GM12878 (cell line): ENCODE measurements around the gene LCORL. TPM values are rescaled to one million over a fixed set of nuclear protein-coding genes. Genes with fewer than 3 reads are reported as not detected.

ENCODE experiments used
- ATAC-seq: fragments of 200-7000 bp; cut with Tn5 transposase; 3 replicates; pipeline ENCODE4 v1.9.1; 2020; ENCODE audit warnings: mild to moderate bottlenecking, moderate library complexity
- BruUV-seq: library from RNA; stranded (reverse); fragments of 400-500 nt; replicated peaks from 2 replicates; lab custom pipeline; 2021; lab: Mats Ljungman, UMichigan
- CTCF ChIA-PET: fragments of 300-600 bp; sonication (Branson Sonifier 250); formaldehyde crosslinking; extraction: SDS; loops from one replicate; lab custom pipeline; 2021; ENCODE audit warnings: inconsistent platforms; lab: Yijun Ruan, JAX
- POLR2A ChIA-PET: fragments of 350-600 bp; formaldehyde crosslinking; extraction: SDS; loops from one replicate; lab custom pipeline; 2021; ENCODE audit warnings: inconsistent platforms; lab: Charles Lee
- RAD21 ChIA-PET: fragments of 300-600 bp; sonication (Branson Sonifier 250); formaldehyde crosslinking; loops from one replicate; lab custom pipeline; 2023; ENCODE audit warnings: antibody characterized with exemption; ENCODE audit not compliant: unreplicated experiment; lab: Charles Lee
- SMC1A ChIA-PET: fragments of 300-600 bp; sonication (Branson Sonifier 250); formaldehyde crosslinking; loops from one replicate; lab custom pipeline; 2023; ENCODE audit not compliant: unreplicated experiment, uncharacterized antibody; lab: Charles Lee
- DNase-seq: peaks from one replicate; pipeline ENCODE4 v3.0.0-alpha.2; 2011; ENCODE audit warnings: low read depth, low spot score
- FAIRE-seq: peaks from 3 replicates; lab custom pipeline; 2011; peaks lifted over from hg19 to GRCh38; lab: Jason Lieb, UNC
- H2AFZ ChIP-seq: 2 replicates; pipeline ENCODE4 v1.6.0; 2011; ENCODE audit warnings: low read depth, low read length, control low read depth; ENCODE audit not compliant: control insufficient read depth
- H3K27ac ChIP-seq: 2 replicates; pipeline ENCODE4 v1.5.1; 2011; ENCODE audit warnings: control low read depth; ENCODE audit not compliant: control insufficient read depth, insufficient read depth
- H3K27me3 ChIP-seq, 2 experiments: replicated peaks in 1 of 2; 2 replicates each; pipeline versions ENCODE4 v1.6.0 to v1.6.1; 2011; ENCODE audit warnings: low read length in 1 of 2; ENCODE audit not compliant: control insufficient read depth in 2 of 2, insufficient read depth in 2 of 2
- H3K36me3 ChIP-seq, 2 experiments: 2 replicates each; pipeline ENCODE4 v1.5.1; 2011; ENCODE audit warnings: low read length in 1 of 2; ENCODE audit not compliant: control insufficient read depth in 2 of 2, insufficient read depth in 2 of 2
- H3K4me1 ChIP-seq: 2 replicates; pipeline ENCODE4 v1.6.1; 2011; ENCODE audit warnings: mild to moderate bottlenecking, low read length, moderate library complexity, mixed read lengths; ENCODE audit not compliant: control insufficient read depth, insufficient read depth
- H3K4me2 ChIP-seq: 2 replicates; pipeline ENCODE4 v1.6.0; 2011; ENCODE audit warnings: control low read depth; ENCODE audit not compliant: control insufficient read depth, insufficient read depth
- H3K4me3 ChIP-seq: fragments of 200-600 bp; sonication (generic); 2 replicates; pipeline ENCODE4 v1.5.1; 2016
- H3K79me2 ChIP-seq: 2 replicates; pipeline ENCODE4 v1.6.0; 2011; ENCODE audit warnings: low read length; ENCODE audit not compliant: control insufficient read depth, insufficient read depth
- H3K9ac ChIP-seq: 2 replicates; pipeline ENCODE4 v1.8.0; 2011; ENCODE audit warnings: low read length, control low read depth, mixed read lengths; ENCODE audit not compliant: control insufficient read depth, insufficient read depth
- H3K9me3 ChIP-seq: replicated peaks from 3 replicates; pipeline ENCODE4 v1.5.1; 2011; ENCODE audit warnings: mild to moderate bottlenecking, low read length; ENCODE audit not compliant: control insufficient read depth, insufficient read depth
- H4K20me1 ChIP-seq: 2 replicates; pipeline ENCODE4 v1.6.0; 2011; ENCODE audit not compliant: control insufficient read depth, insufficient read depth
- IRF5 ChIP-seq: fragments of 450-650 bp; IDR thresholded peaks from 2 replicates; pipeline ENCODE4 v1.6.1; 2017; ENCODE audit warnings: borderline replicate concordance
- MAX ChIP-seq: IDR thresholded peaks from 2 replicates; pipeline ENCODE4 v1.6.1; 2012; ENCODE audit warnings: low read depth, low read length, improper control_type of control experiment
- MTA2 ChIP-seq: fragments of 450-650 bp; IDR thresholded peaks from 2 replicates; pipeline ENCODE4 v1.6.1; 2016; ENCODE audit warnings: low read depth, mild to moderate bottlenecking, moderate library complexity
- MYC ChIP-seq: IDR thresholded peaks from 2 replicates; pipeline ENCODE4 v1.6.1; 2011; ENCODE audit warnings: mild to moderate bottlenecking, low read length, moderate library complexity, inconsistent platforms; ENCODE audit not compliant: insufficient read depth, insufficient replicate concordance, insufficient read length, severe bottlenecking
- NR2C1 ChIP-seq: fragments of 450-650 bp; IDR thresholded peaks from 2 replicates; pipeline ENCODE4 v1.6.1; 2017; ENCODE audit warnings: antibody characterized with exemption, mild to moderate bottlenecking, moderate library complexity
- NR2C2 ChIP-seq: IDR thresholded peaks from 2 replicates; pipeline ENCODE4 v1.6.1; 2011; ENCODE audit warnings: borderline replicate concordance, low read depth; ENCODE audit not compliant: control insufficient read depth, insufficient read length
- SREBF2 ChIP-seq: IDR thresholded peaks from 2 replicates; pipeline ENCODE4 v1.6.1; 2012; ENCODE audit warnings: mild to moderate bottlenecking, low read length
- WRNIP1 ChIP-seq: IDR thresholded peaks from 2 replicates; pipeline ENCODE4 v1.6.1; 2011; ENCODE audit warnings: low read depth, low read length, improper control_type of control experiment, borderline replicate concordance
- whole genome bisulfite sequencing: methylation state at CpG from one replicate; pipeline ENCODE4 v1.1.6; 2016; ENCODE audit warnings: low lambda C conversion rate; ENCODE audit not compliant: insufficient replicate concordance, insufficient coverage; ENCODE audit errors: missing lambda C conversion rate; 5-methylcytosine and 5-hydroxymethylcytosine counted together
- in situ Hi-C: fragments of 300-500 bp; cut with MboI; formaldehyde crosslinking; loops from 9 replicates; pipeline ENCODE4 v1.14.3; 2018; ENCODE audit warnings: mixed read lengths
- intact Hi-C: fragments of 100-400 bp; cut with micrococcal nuclease; formaldehyde crosslinking; loops from one replicate; pipeline ENCODE4 v1.14.2; 2022; ENCODE audit not compliant: unreplicated experiment
- polyA plus RNA-seq, 11 experiments: library from polyadenylated mRNA; depleted of rRNA in 4 of 11; unstranded in 6 of 11; stranded (reverse) in 5 of 11; fragments of >200 nt; fragmentation: Nextera tagmentation in 4 of 11; fragmentation: Illumina TruSeq in 1 of 11; extraction: Ambion mirVana in 4 of 11; extraction: Trizol in 1 of 11; gene quantifications; 1 replicate in 1 of 11; 2 replicates in 10 of 11; pipeline versions ENCODE4 v1.2.1 to v1.2.3, GENCODE V29; 2011 to 2016; ENCODE audit warnings: inconsistent platforms in 2 of 11, missing spikeins in 2 of 11, low read depth in 1 of 11
- total RNA-seq, 4 experiments: library from RNA; depleted of rRNA in 3 of 4; stranded (reverse); fragments of >200 nt in 3 of 4; fragmentation: Illumina TruSeq in 1 of 4; extraction: Trizol in 1 of 4; gene quantifications; 2 replicates each; pipeline versions ENCODE4 v1.2.1 to v1.2.3, GENCODE V29; 2013 to 2021

The LCORL gene
- total and polyA plus RNA-seq, 10 of the 15 experiments (the other 5 are each of a cell fraction or from before 2014, with no cell fraction given) = 2.2 to 9.8 (median 5.9) TPM

GRCh38 chr4:18012807-18013462, 8.6 kb downstream of the LCORL start:
- Histone ChIP-seq H2AFZ (no peak overlapping the region), H4K20me1 (no peaks in the 10 kb centered on the region), H3K4me1 (no peaks in the 10 kb centered on the region), H3K27ac (no peak overlapping the region), H3K4me3 (no peak overlapping the region), H3K9me3 (no peaks in the 10 kb centered on the region; the same call in 1 of the 3 replicates), H3K27me3 (no peaks in the 10 kb centered on the region), H3K36me3 (no peaks in the 10 kb centered on the region), H3K79me2 (peaks cover 68% of the 10 kb centered on the region), H3K4me2 (no peak overlapping the region), H3K9ac (no peak overlapping the region)
- WGBS = 81% methylated on average over 3 of the region's 3 CpGs
- ATAC-seq = no peak
- CTCF ChIA-PET = interaction anchor here (0.7 to 1.6 kb wide), 3 partner anchors 20 to 121 kb away, joined by 3 to 4 read pairs (median 3); no protein-coding TSS in a partner anchor
- no peak for DNase-seq
- no peak for TF ChIP-seq IRF5
- no peak for TF ChIP-seq MAX
- TF ChIP-seq NR2C1 = no peak
- TF ChIP-seq NR2C2 = no peak
- no peak for TF ChIP-seq WRNIP1
- no peak for TF ChIP-seq MYC
- no peak for TF ChIP-seq SREBF2
- no peak for TF ChIP-seq MTA2
- intact Hi-C loops = no loop called here
- RAD21 ChIA-PET = no interaction called here
- in situ Hi-C loops = no loop called here
- POLR2A ChIA-PET = interaction anchor here (0.7 to 1.2 kb wide), 3 partner anchors 9 to 49 kb away, joined by 3 to 4 read pairs (median 3); no protein-coding TSS in a partner anchor
- BruUV-seq = no TSS peak
- SMC1A ChIA-PET = interaction anchor here (1.0 kb wide), 1 partner anchor 9 kb away, joined by 4 read pairs; the partner anchor contains the start of gene LCORL
- FAIRE-seq = no peak
